SKM-1 (cell line): ENCODE results near the gene ARCN1.
"Not testable (repeated sequence)": the region's sequence is repeated elsewhere in the genome, so short reads cannot be mapped to it uniquely, and the experiment has no call there.

Experiments
- DNase-seq: peaks from one replicate; lab custom pipeline; 2025; ENCODE audit not compliant: unreplicated experiment; lab: John Stamatoyannopoulos, UW

The ARCN1 gene

GRCh38 chr11:118604566-118604965, 32.4 kb downstream of the ARCN1 start:
- DNase-seq, result no peak

GRCh38 chr11:118605116-118605867, 33.1 kb downstream of the ARCN1 start:
- DNase-seq, result no peak

GRCh38 chr11:118606157-118606843, 34.1 kb downstream of the ARCN1 start:
- DNase-seq, result no peak

- no peak for DNase-seq
Measured at GRCh38 chr11:118606844-118607228, 34.6 kb downstream of the ARCN1 start.

- no peak for DNase-seq
Measured at GRCh38 chr11:118607401-118608359, 35.5 kb downstream of the ARCN1 start, which contains the start of gene PHLDB1. Gene PHLDB1 (plus strand): TSS chr11:118607615. CDS start chr11:118613837, 6,222 bp downstream.

GRCh38 chr11:118608360-118609227, 36.4 kb downstream of the ARCN1 start:
- DNase-seq, result no peak

GRCh38 chr11:118609380-118610224, 37.4 kb downstream of the ARCN1 start:
- no peak for DNase-seq

GRCh38 chr11:118610225-118610772, 38.1 kb downstream of the ARCN1 start:
- no peak for DNase-seq

GRCh38 chr11:118610773-118611432, 38.7 kb downstream of the ARCN1 start:
- DNase-seq, result no peak

- DNase-seq, result not testable (repeated sequence)
Measured at GRCh38 chr11:118611433-118611795, 39.2 kb downstream of the ARCN1 start.

GRCh38 chr11:118612378-118612777, 40.2 kb downstream of the ARCN1 start:
- DNase-seq, result no peak

GRCh38 chr11:118614511-118614910, 42.3 kb downstream of the ARCN1 start:
- DNase-seq, result no peak

GRCh38 chr11:118615282-118615975, 43.2 kb downstream of the ARCN1 start:
- no peak for DNase-seq

GRCh38 chr11:118615976-118616371, 43.8 kb downstream of the ARCN1 start:
- no peak for DNase-seq

GRCh38 chr11:118618115-118618990, 46.1 kb downstream of the ARCN1 start:
- DNase-seq, result no peak

- DNase-seq, result no peak
Measured at GRCh38 chr11:118618991-118619375, 46.8 kb downstream of the ARCN1 start.
